HepG2 (cell line): ENCODE results near the gene FGGY. TPM values are rescaled to one million over a fixed set of nuclear protein-coding genes. Genes with fewer than 3 reads are reported as not detected.

Source experiments
- ATAC-seq: fragments of 200-7000 bp; cut with Tn5 transposase; 3 replicates; pipeline ENCODE4 v1.9.1; 2020; ENCODE audit warnings: mild to moderate bottlenecking, moderate library complexity
- BruUV-seq: library from RNA; stranded (reverse); fragments of 400-500 nt; replicated peaks from 2 replicates; lab custom pipeline; 2021; lab: Mats Ljungman, UMichigan
- CTCF ChIA-PET: fragments of 300-600 bp; formaldehyde crosslinking; extraction: SDS; loops from one replicate; lab custom pipeline; 2021; ENCODE audit warnings: low total read pairs, inconsistent platforms, low intra/inter-chr PET ratio; lab: Yijun Ruan, JAX
- POLR2A ChIA-PET: fragments of 350-600 bp; sonication (Branson Sonifier 250); formaldehyde crosslinking; loops from one replicate; lab custom pipeline; 2020; ENCODE audit warnings: antibody characterized with exemption, inconsistent platforms; lab: Yijun Ruan, JAX
- DNase-seq: peaks from one replicate; pipeline ENCODE4 v3.0.0-alpha.2; 2015; ENCODE audit warnings: low spot score
- FAIRE-seq: peaks from 3 replicates; lab custom pipeline; 2011; peaks lifted over from hg19 to GRCh38; lab: Jason Lieb, UNC
- H2AFZ ChIP-seq: one replicate; pipeline ENCODE4 v1.6.1; 2011; ENCODE audit warnings: low read length, inconsistent platforms
- H3K27ac ChIP-seq: fragments of 300-600 bp; 3 replicates; pipeline ENCODE4 v1.8.0; 2011; ENCODE audit warnings: mixed run types, mild to moderate bottlenecking, mixed read lengths, low read length, inconsistent platforms; ENCODE audit not compliant: insufficient read depth; ENCODE audit errors: extremely low read length
- H3K27me3 ChIP-seq, 2 experiments: fragments of 200-600 bp in 1 of 2; 2 replicates in 1 of 2; 3 replicates in 1 of 2; pipeline versions ENCODE4 v1.6.0 to v1.8.0; 2011; ENCODE audit warnings: low read length in 2 of 2, mild to moderate bottlenecking in 2 of 2, moderate library complexity in 2 of 2, inconsistent platforms in 1 of 2; ENCODE audit not compliant: insufficient read depth in 2 of 2, control insufficient read depth in 1 of 2
- H3K36me3 ChIP-seq, 2 experiments: fragments of 200-600 bp in 1 of 2; replicated peaks in 1 of 2; 2 replicates in 1 of 2; 3 replicates in 1 of 2; pipeline versions ENCODE4 v1.5.1 to v1.8.0; 2011; ENCODE audit warnings: low read length in 2 of 2, inconsistent platforms in 1 of 2; ENCODE audit not compliant: insufficient read depth in 2 of 2, control insufficient read depth in 1 of 2
- H3K4me1 ChIP-seq: 2 replicates; pipeline ENCODE4 v1.5.1; 2012; ENCODE audit warnings: low read length, inconsistent platforms; ENCODE audit not compliant: insufficient read depth
- H3K4me2 ChIP-seq: 2 replicates; pipeline ENCODE4 v1.6.0; 2011; ENCODE audit warnings: low read depth, low read length, inconsistent platforms
- H3K4me3 ChIP-seq, 3 experiments: fragments of 200-600 bp in 1 of 3; sonication (generic), shearing (Covaris generic) in 1 of 3; replicated peaks in 1 of 3; 2 replicates each; pipeline ENCODE4 v1.5.1; 2011 to 2016; ENCODE audit warnings: low read length in 3 of 3, inconsistent platforms in 2 of 3, low read depth in 2 of 3, mild to moderate bottlenecking in 2 of 3, control low read depth in 1 of 3, mixed read lengths in 1 of 3; ENCODE audit not compliant: insufficient read depth in 1 of 3
- H3K79me2 ChIP-seq: one replicate; pipeline ENCODE4 v1.6.1; 2011; ENCODE audit warnings: low read length, inconsistent platforms; ENCODE audit not compliant: insufficient read depth
- H3K9ac ChIP-seq: 2 replicates; pipeline ENCODE4 v1.6.0; 2011; ENCODE audit warnings: mild to moderate bottlenecking, low read depth, low read length, inconsistent platforms; ENCODE audit not compliant: insufficient read depth
- H3K9me3 ChIP-seq: 2 replicates; pipeline ENCODE4 v1.5.1; 2012; ENCODE audit warnings: mild to moderate bottlenecking, low read length
- H4K20me1 ChIP-seq: 2 replicates; pipeline ENCODE4 v1.6.0; 2011; ENCODE audit warnings: inconsistent platforms, mild to moderate bottlenecking, low read length, moderate library complexity; ENCODE audit not compliant: insufficient read depth
- CBX1 ChIP-seq: IDR thresholded peaks from one replicate; pipeline ENCODE4 v1.6.1; 2016; ENCODE audit warnings: antibody characterized with exemption, low read depth
- KAT2B ChIP-seq: fragments of 150-350 bp; IDR thresholded peaks from 2 replicates; pipeline ENCODE4 v1.6.1; 2014; ENCODE audit warnings: low read depth, low read length, borderline replicate concordance
- MIER3 ChIP-seq: IDR thresholded peaks from 2 replicates; pipeline ENCODE4 v1.6.1; 2016; ENCODE audit warnings: missing compliant biosample characterization, borderline replicate concordance
- MTF1 ChIP-seq: sonication (generic); formaldehyde crosslinking; IDR thresholded peaks from 2 replicates; pipeline ENCODE4 v1.5.0; 2020; ENCODE audit warnings: missing genetic modification reagents
- PHB2 ChIP-seq: fragments of 450-650 bp; IDR thresholded peaks from 2 replicates; pipeline ENCODE4 v1.6.1; 2018; ENCODE audit not compliant: partially characterized antibody
- RELA ChIP-seq: sonication (generic); formaldehyde crosslinking; IDR thresholded peaks from 2 replicates; pipeline ENCODE4 v1.4.0; 2020; ENCODE audit warnings: missing genetic modification reagents
- SALL2 ChIP-seq: sonication (generic); formaldehyde crosslinking; IDR thresholded peaks from 2 replicates; pipeline ENCODE4 v1.8.1; 2023; ENCODE audit warnings: mild to moderate bottlenecking, missing genetic modification reagents, inconsistent platforms
- SIN3B ChIP-seq: fragments of 150-350 bp; IDR thresholded peaks from 2 replicates; pipeline ENCODE4 v1.6.1; 2014; ENCODE audit warnings: low read length
- SRSF1 ChIP-seq: fragments of 200-400 bp; formaldehyde crosslinking; optimal IDR thresholded peaks from 2 replicates; pipeline ENCODE3; 2017; ENCODE audit warnings: mild to moderate bottlenecking, low read depth, low read length, moderate library complexity
- ZBTB40 ChIP-seq, 2 experiments: fragments of 450-650 bp in 1 of 2; sonication (generic) in 1 of 2; formaldehyde crosslinking in 1 of 2; IDR thresholded peaks; 2 replicates each; pipeline versions ENCODE4 v1.6.1 to v1.8.0; 2016 to 2022; ENCODE audit warnings: antibody characterized with exemption in 1 of 2, mild to moderate bottlenecking in 1 of 2, missing genetic modification reagents in 1 of 2
- ZKSCAN8 ChIP-seq: IDR thresholded peaks from 2 replicates; pipeline ENCODE4 v1.6.1; 2016; ENCODE audit warnings: borderline replicate concordance, missing genetic modification reagents, missing compliant biosample characterization
- ZNF33A ChIP-seq: sonication (generic); formaldehyde crosslinking; IDR thresholded peaks from 2 replicates; pipeline ENCODE4 v1.5.1; 2020; ENCODE audit warnings: missing genetic modification reagents, mild to moderate bottlenecking, moderate library complexity, borderline replicate concordance
- ZNF652 ChIP-seq: IDR thresholded peaks from 2 replicates; pipeline ENCODE4 v1.6.1; 2016; ENCODE audit warnings: low read depth, borderline replicate concordance
- WGBS: methylation state at CpG from one replicate; pipeline ENCODE4 v1.1.6; 2017; ENCODE audit warnings: low lambda C conversion rate; 5-methylcytosine and 5-hydroxymethylcytosine counted together
- in situ Hi-C: cut with HindIII; loops from 2 replicates; pipeline ENCODE4 v1.10.0; 2017; ENCODE audit warnings: low pct_unique_long_range_greater_than_20kb; ENCODE audit not compliant: extremely low pct_ligation_motif_present
- intact Hi-C: fragments of 100-400 bp; cut with micrococcal nuclease; formaldehyde crosslinking; loops from one replicate; pipeline ENCODE4 v1.10.0; 2022; ENCODE audit not compliant: unreplicated experiment
- polyA plus RNA-seq, 8 experiments: library from polyadenylated mRNA; depleted of rRNA in 3 of 8; stranded (reverse) in 7 of 8; unstranded in 1 of 8; fragments of >200 nt; fragmentation: Illumina TruSeq in 4 of 8; extraction: Trizol in 4 of 8; gene quantifications; 2 replicates each; pipeline versions ENCODE4 v1.2.1 to v1.2.3, GENCODE V29; 2011 to 2016; ENCODE audit warnings: low read depth in 4 of 8, missing spikeins in 1 of 8, mixed read lengths in 1 of 8; ENCODE audit not compliant: insufficient read depth in 1 of 8
- total RNA-seq, 5 experiments: library from RNA; depleted of rRNA; stranded (reverse); fragments of >200 nt; fragmentation: Illumina TruSeq; extraction: Trizol; gene quantifications; 2 replicates each; pipeline ENCODE4 v1.2.3, GENCODE V29; 2016; ENCODE audit warnings: low read depth in 1 of 5
- TF ChIP-seq, protein P1 (sequence below): sonication (generic); formaldehyde crosslinking; IDR thresholded peaks from 2 replicates; pipeline ENCODE4 v1.9.0; 2022; ENCODE audit warnings: low read depth, missing genetic modification reagents

Gene FGGY
- total and polyA plus RNA-seq, 2 of the 13 experiments (the other 11 are each of a cell fraction or from before 2014, with no cell fraction given) = 15.7 to 27.5 TPM

- Histone ChIP-seq H2AFZ (no peak overlapping the region), H3K27me3 (no peaks in the 10 kb centered on the region), H3K9me3 (no peaks in the 10 kb centered on the region), H3K4me3 (no peak overlapping the region), H3K36me3 (no peaks in the 10 kb centered on the region), H3K79me2 (no peaks in the 10 kb centered on the region), H3K9ac (no peak overlapping the region), H4K20me1 (no peaks in the 10 kb centered on the region), H3K4me2 (no peak overlapping the region), H3K27ac (no peak overlapping the region), H3K4me1 (peaks cover 42% of the 10 kb centered on the region)
- BruUV-seq = no TSS peak
- no peak for DNase-seq
- CTCF ChIA-PET = no interaction called here
- intact Hi-C loops = no loop called here
- FAIRE-seq = no peak
- POLR2A ChIA-PET = no interaction called here
- WGBS = 91% methylated on average over 4 of the region's 4 CpGs
- ATAC-seq = no peak
- in situ Hi-C loops = no loop called here
- no peak for TF ChIP-seq SRSF1
- no peak for TF ChIP-seq ZKSCAN8
- no peak for TF ChIP-seq SIN3B
- no peak for TF ChIP-seq MTF1 (CRISPR knock-in tag)
- TF ChIP-seq RELA (CRISPR knock-in tag) = no peak
- TF ChIP-seq ZNF33A (CRISPR knock-in tag) = no peak
- TF ChIP-seq SALL2 (CRISPR knock-in tag) = no peak
- TF ChIP-seq PHB2 = no peak
- no peak for TF ChIP-seq ZNF652 (CRISPR knock-in tag)
- TF ChIP-seq ZBTB40 (IDR thresholded peaks at IDR 0.05) = no peak
- no peak for TF ChIP-seq ZBTB40 (CRISPR knock-in tag; IDR thresholded peaks at IDR 0.05)
- no peak for TF ChIP-seq CBX1
- no peak for TF ChIP-seq KAT2B
- TF ChIP-seq, protein P1, sequence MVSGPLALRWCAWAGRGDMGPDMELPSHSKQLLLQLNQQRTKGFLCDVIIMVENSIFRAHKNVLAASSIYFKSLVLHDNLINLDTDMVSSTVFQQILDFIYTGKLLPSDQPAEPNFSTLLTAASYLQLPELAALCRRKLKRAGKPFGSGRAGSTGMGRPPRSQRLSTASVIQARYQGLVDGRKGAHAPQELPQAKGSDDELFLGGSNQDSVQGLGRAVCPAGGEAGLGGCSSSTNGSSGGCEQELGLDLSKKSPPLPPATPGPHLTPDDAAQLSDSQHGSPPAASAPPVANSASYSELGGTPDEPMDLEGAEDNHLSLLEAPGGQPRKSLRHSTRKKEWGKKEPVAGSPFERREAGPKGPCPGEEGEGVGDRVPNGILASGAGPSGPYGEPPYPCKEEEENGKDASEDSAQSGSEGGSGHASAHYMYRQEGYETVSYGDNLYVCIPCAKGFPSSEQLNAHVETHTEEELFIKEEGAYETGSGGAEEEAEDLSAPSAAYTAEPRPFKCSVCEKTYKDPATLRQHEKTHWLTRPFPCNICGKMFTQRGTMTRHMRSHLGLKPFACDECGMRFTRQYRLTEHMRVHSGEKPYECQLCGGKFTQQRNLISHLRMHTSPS (CRISPR knock-in tag) = no peak
- no peak for TF ChIP-seq MIER3
Observed at GRCh38 chr1:59502009-59502691, 205.3 kb downstream of the FGGY start.
